Hepatocyte (in vitro differentiated cells): ENCODE data around the gene UGP2. TPM values are rescaled to one million over a fixed set of nuclear protein-coding genes. Genes with fewer than 3 reads are reported as not detected.

Experiments
- DNase-seq: peaks from one replicate; pipeline ENCODE4 v3.0.0-alpha.2; 2016; ENCODE audit warnings: low spot score
- H2AFZ ChIP-seq: fragments of 200-600 bp; sonication (generic); 2 replicates; pipeline ENCODE4 v1.6.0; 2016; ENCODE audit warnings: antibody characterized with exemption, mild to moderate bottlenecking
- H3K27ac ChIP-seq: fragments of 200-600 bp; sonication (generic); 2 replicates; pipeline ENCODE4 v1.5.1; 2016; ENCODE audit warnings: mild to moderate bottlenecking
- H3K27me3 ChIP-seq: fragments of 200-600 bp; sonication (generic); 2 replicates; pipeline ENCODE4 v1.6.1; 2016
- H3K36me3 ChIP-seq: fragments of 200-600 bp; sonication (generic); replicated peaks from 2 replicates; pipeline ENCODE4 v1.5.1; 2016; ENCODE audit warnings: low read depth; ENCODE audit not compliant: insufficient read depth
- H3K4me1 ChIP-seq: fragments of 200-600 bp; sonication (generic); 2 replicates; pipeline ENCODE4 v1.5.1; 2016; ENCODE audit warnings: mild to moderate bottlenecking, moderate library complexity; ENCODE audit not compliant: insufficient read depth
- H3K4me2 ChIP-seq: fragments of 200-600 bp; sonication (generic); 2 replicates; pipeline ENCODE4 v1.6.0; 2016
- H3K4me3 ChIP-seq: fragments of 200-600 bp; sonication (generic); 2 replicates; pipeline ENCODE4 v1.5.1; 2016; ENCODE audit warnings: mild to moderate bottlenecking
- H3K79me2 ChIP-seq: fragments of 200-600 bp; sonication (generic); 2 replicates; pipeline ENCODE4 v1.6.0; 2017; ENCODE audit warnings: mild to moderate bottlenecking
- H3K9me2 ChIP-seq: fragments of 200-600 bp; sonication (generic); replicated peaks from 2 replicates; pipeline ENCODE4 v1.6.0; 2017; ENCODE audit warnings: mild to moderate bottlenecking; ENCODE audit not compliant: insufficient read depth
- H3K9me3 ChIP-seq: fragments of 200-600 bp; sonication (generic); 2 replicates; pipeline ENCODE4 v1.5.1; 2016; ENCODE audit warnings: low read depth, mild to moderate bottlenecking
- H4K20me1 ChIP-seq: fragments of 200-600 bp; sonication (generic); 2 replicates; pipeline ENCODE4 v1.6.0; 2016; ENCODE audit warnings: mild to moderate bottlenecking; ENCODE audit not compliant: insufficient read depth, poor library complexity, severe bottlenecking
- CTCF ChIP-seq: fragments of 200-600 bp; sonication (generic); IDR thresholded peaks from 2 replicates; pipeline ENCODE4 v1.5.1; 2016; ENCODE audit warnings: antibody characterized with exemption, mild to moderate bottlenecking; ENCODE audit not compliant: poor library complexity
- EZH2 ChIP-seq: fragments of 200-600 bp; sonication (generic); IDR thresholded peaks from 2 replicates; pipeline ENCODE4 v1.6.1; 2016; ENCODE audit warnings: antibody characterized with exemption, mild to moderate bottlenecking, borderline replicate concordance
- EZH2phosphoT487 ChIP-seq: fragments of 200-600 bp; sonication (generic); IDR thresholded peaks from one replicate; pipeline ENCODE4 v1.6.1; 2018; ENCODE audit warnings: antibody characterized with exemption, mild to moderate bottlenecking, low read depth, moderate library complexity; ENCODE audit not compliant: unreplicated experiment, severe bottlenecking
- WGBS: methylation state at CpG from one replicate; pipeline ENCODE4 v1.1.6; 2016; ENCODE audit warnings: low lambda C conversion rate; ENCODE audit errors: missing lambda C conversion rate; 5-methylcytosine and 5-hydroxymethylcytosine counted together
- polyA plus RNA-seq: library from polyadenylated mRNA; unstranded; fragments of >200 nt; fragmentation: Nextera tagmentation; extraction: Ambion mirVana; gene quantifications from 2 replicates; pipeline ENCODE4 v1.2.1, GENCODE V29; 2016
- total RNA-seq: library from RNA; depleted of rRNA; stranded (reverse); fragments of >200 nt; gene quantifications from 2 replicates; pipeline ENCODE4 v1.2.3, GENCODE V29; 2014

Gene UGP2
- total and polyA plus RNA-seq, 2 experiments from 2014 or later, result 273 to 322 TPM

- H3K27ac ChIP-seq, result no peak overlapping the region
Measured at GRCh38 chr2:63818271-63818670, 23.4 kb upstream of the UGP2 start.

GRCh38 chr2:63819256-63819655 lies 22.4 kb upstream of the UGP2 start:
- H3K9me3 ChIP-seq, result no peaks in the 10 kb centered on the region
- H3K27me3 ChIP-seq, result no peaks in the 10 kb centered on the region
- DNase-seq, result no peak
- H3K4me2 ChIP-seq, result no peak overlapping the region
- no peak overlapping the region for H3K4me3 ChIP-seq
- TF ChIP-seq CTCF (no peak), EZH2 (no peak), EZH2phosphoT487 (no peak)
- H3K27ac ChIP-seq, result peak overlapping the region; percentile 72
- H4K20me1 ChIP-seq, result no peaks in the 10 kb centered on the region
- no peak overlapping the region for H2AFZ ChIP-seq
- H3K9me2 ChIP-seq, result no peaks in the 10 kb centered on the region
- H3K4me1 ChIP-seq, result peaks cover 14% of the 10 kb centered on the region
- 72% methylated on average over 3 of the region's 3 CpGs for WGBS
- H3K79me2 ChIP-seq, result no peaks in the 10 kb centered on the region
- H3K36me3 ChIP-seq, result no peaks in the 10 kb centered on the region

More at GRCh38 chr2:63818271-63818670, 23.4 kb upstream of the UGP2 start:
- H3K4me2 ChIP-seq, result no peak overlapping the region
- 88% methylated on average over 2 of the region's 2 CpGs for WGBS
- H3K36me3 ChIP-seq, result no peaks in the 10 kb centered on the region
- H4K20me1 ChIP-seq, result no peaks in the 10 kb centered on the region
- TF ChIP-seq EZH2 (no peak), CTCF (no peak), EZH2phosphoT487 (no peak)
- peaks cover 14% of the 10 kb centered on the region for H3K4me1 ChIP-seq
- H3K27me3 ChIP-seq, result no peaks in the 10 kb centered on the region
- H3K4me3 ChIP-seq, result no peak overlapping the region
- H3K9me3 ChIP-seq, result no peaks in the 10 kb centered on the region
- DNase-seq, result no peak
- H3K79me2 ChIP-seq, result no peaks in the 10 kb centered on the region
- H3K9me2 ChIP-seq, result no peaks in the 10 kb centered on the region
- H2AFZ ChIP-seq, result no peak overlapping the region

GRCh38 chr2:63819765-63820717 lies 21.7 kb upstream of the UGP2 start:
- peak overlapping the region; percentile 72 for H3K27ac ChIP-seq

More at GRCh38 chr2:63819765-63820717, 21.7 kb upstream of the UGP2 start:
- Histone ChIP-seq H3K4me1 (peaks cover 14% of the 10 kb centered on the region), H3K9me3 (no peaks in the 10 kb centered on the region), H3K9me2 (no peaks in the 10 kb centered on the region), H2AFZ (no peak overlapping the region), H3K36me3 (no peaks in the 10 kb centered on the region), H3K4me3 (no peak overlapping the region), H3K27me3 (no peaks in the 10 kb centered on the region), H3K4me2 (peak overlapping the region; percentile 23), H3K79me2 (no peaks in the 10 kb centered on the region), H4K20me1 (no peaks in the 10 kb centered on the region)
- 52% methylated on average over 6 of the region's 6 CpGs for WGBS
- peak; percentile 58 for DNase-seq
- TF ChIP-seq EZH2phosphoT487 (no peak), CTCF (no peak), EZH2 (no peak)
